Fibroblast of the aortic adventitia (primary cell): ENCODE results near the gene IPMK. TPM values are rescaled to one million over a fixed set of nuclear protein-coding genes. Genes with fewer than 3 reads are reported as not detected.

Experiments
- DNase-seq: peaks from one replicate; pipeline ENCODE4 v3.0.0-alpha.2; 2010; ENCODE audit warnings: low read depth
- H3K4me3 ChIP-seq: 2 replicates; pipeline ENCODE4 v1.5.1; 2011; ENCODE audit warnings: low read depth, mild to moderate bottlenecking, control low read depth, low read length, moderate library complexity
- CTCF ChIP-seq: IDR thresholded peaks from 2 replicates; pipeline ENCODE4 v1.5.1; 2011; ENCODE audit warnings: mild to moderate bottlenecking, low read length, control low read depth, inconsistent platforms; ENCODE audit not compliant: insufficient read depth
- total RNA-seq: library from RNA; depleted of rRNA; stranded (reverse); fragments of >200 nt; gene quantifications from 2 replicates; pipeline ENCODE4 v1.2.3, GENCODE V29; 2012; ENCODE audit warnings: low replicate concordance

Gene IPMK
- total RNA-seq, 1 donor = 7.3 TPM

- no peak for DNase-seq
- no peak overlapping the region for H3K4me3 ChIP-seq
- no peak for TF ChIP-seq CTCF
Measured at GRCh38 chr10:58280477-58280876, 12.8 kb upstream of the IPMK start.

- no peak overlapping the region for H3K4me3 ChIP-seq
- no peak for DNase-seq
- TF ChIP-seq CTCF = no peak
Measured at GRCh38 chr10:58278962-58279307, 11.2 kb upstream of the IPMK start.

- no peak overlapping the region for H3K4me3 ChIP-seq
- TF ChIP-seq CTCF = no peak
Measured at GRCh38 chr10:58278274-58278961, 10.7 kb upstream of the IPMK start.

GRCh38 chr10:58275908-58276307, 8.2 kb upstream of the IPMK start:
- DNase-seq = peak; percentile 68
- H3K4me3 ChIP-seq = no peak overlapping the region
- no peak for TF ChIP-seq CTCF

More at GRCh38 chr10:58278274-58278961, 10.7 kb upstream of the IPMK start:
- no peak for DNase-seq

- H3K4me3 ChIP-seq = no peak overlapping the region
- no peak for TF ChIP-seq CTCF
- no peak for DNase-seq
Measured at GRCh38 chr10:58275261-58275660, 7.6 kb upstream of the IPMK start.

- no peak for DNase-seq
- TF ChIP-seq CTCF = no peak
- H3K4me3 ChIP-seq = peak overlapping the region; percentile 88
Measured at GRCh38 chr10:58269782-58270290, 2.1 kb upstream of the IPMK start.
